SK-N-SH (cell line): Measurements from ENCODE around the gene TLR3. TPM values are rescaled to one million over a fixed set of nuclear protein-coding genes. Genes with fewer than 3 reads are reported as not detected.

Source experiments
- CTCF ChIA-PET: fragments of 300-600, 350-600 bp; formaldehyde crosslinking; extraction: SDS; loops from one replicate; lab custom pipeline; 2021; lab: Yijun Ruan, JAX
- POLR2A ChIA-PET: fragments of 350-600 bp; sonication (Branson Sonifier 250); formaldehyde crosslinking; extraction: SDS; loops from one replicate; lab custom pipeline; 2020; ENCODE audit warnings: antibody characterized with exemption, inconsistent platforms; lab: Yijun Ruan, JAX
- DNase-seq: peaks from one replicate; pipeline ENCODE4 v3.0.0; 2012
- H2AFZ ChIP-seq: fragments of 200-600 bp; sonication (generic); 2 replicates; pipeline ENCODE4 v1.8.1; 2016; ENCODE audit warnings: antibody characterized with exemption, mild to moderate bottlenecking, low read depth
- H3F3A ChIP-seq: fragments of 200-600 bp; sonication (generic); replicated peaks from 2 replicates; pipeline ENCODE3; 2016; ENCODE audit warnings: antibody characterized with exemption, mild to moderate bottlenecking; ENCODE audit not compliant: insufficient read depth
- H3K27ac ChIP-seq, 2 experiments: fragments of 200-500 bp in 1 of 2; fragments of 200-600 bp in 1 of 2; sonication (Bioruptor generic) in 1 of 2; sonication (generic), shearing (Covaris generic) in 1 of 2; 2 replicates each; pipeline versions ENCODE4 v1.5.1 to v1.6.1; 2014 to 2016; ENCODE audit warnings: low read depth in 2 of 2, inconsistent platforms in 1 of 2, low read length in 1 of 2, mild to moderate bottlenecking in 1 of 2, mixed read lengths in 1 of 2
- H3K27me3 ChIP-seq: fragments of 200-600 bp; sonication (generic), shearing (Covaris generic); 2 replicates; pipeline ENCODE4 v1.6.1; 2016; ENCODE audit warnings: mixed run types; ENCODE audit not compliant: insufficient read depth
- H3K36me3 ChIP-seq, 2 experiments: fragments of 200-500 bp in 1 of 2; fragments of 200-600 bp in 1 of 2; sonication (Bioruptor generic) in 1 of 2; sonication (generic) in 1 of 2; replicated peaks in 1 of 2; 2 replicates each; pipeline versions ENCODE3 to v1.5.1; 2014 to 2016; ENCODE audit warnings: low read length in 1 of 2, mild to moderate bottlenecking in 1 of 2; ENCODE audit not compliant: insufficient read depth in 2 of 2, control insufficient read depth in 1 of 2
- H3K4me1 ChIP-seq, 2 experiments: fragments of 200-500 bp in 1 of 2; fragments of 200-600 bp in 1 of 2; sonication (Bioruptor generic) in 1 of 2; sonication (generic), shearing (Covaris generic) in 1 of 2; 2 replicates each; pipeline versions ENCODE4 v1.5.1 to v1.6.1; 2014 to 2016; ENCODE audit warnings: low read depth in 1 of 2, low read length in 1 of 2, mixed run types in 1 of 2; ENCODE audit not compliant: insufficient read depth in 2 of 2, control insufficient read depth in 1 of 2
- H3K4me2 ChIP-seq: fragments of 200-600 bp; sonication (generic), shearing (Covaris generic); 2 replicates; pipeline ENCODE4 v1.6.1; 2017; ENCODE audit warnings: mixed run types
- H3K4me3 ChIP-seq, 2 experiments: fragments of 200-500 bp in 1 of 2; fragments of 200-600 bp in 1 of 2; sonication (Bioruptor generic) in 1 of 2; sonication (generic), shearing (Covaris generic) in 1 of 2; 2 replicates each; pipeline versions ENCODE4 v1.5.1 to v1.8.1; 2014 to 2016; ENCODE audit warnings: low read depth in 2 of 2, inconsistent platforms in 1 of 2, low read length in 1 of 2, mild to moderate bottlenecking in 1 of 2, mixed read lengths in 1 of 2, moderate library complexity in 1 of 2
- H3K79me2 ChIP-seq: fragments of 200-600 bp; sonication (generic); 2 replicates; pipeline ENCODE4 v1.8.1; 2017; ENCODE audit warnings: mild to moderate bottlenecking; ENCODE audit not compliant: insufficient read depth
- H3K9ac ChIP-seq: fragments of 200-600 bp; sonication (generic); 2 replicates; pipeline ENCODE4 v1.6.1; 2017; ENCODE audit warnings: mixed run types
- H3K9me2 ChIP-seq: fragments of 200-600 bp; sonication (generic); 2 replicates; pipeline ENCODE4 v1.6.1; 2017; ENCODE audit warnings: mixed run types
- H3K9me3 ChIP-seq: fragments of 200-600 bp; sonication (generic); 2 replicates; pipeline ENCODE4 v1.6.1; 2017; ENCODE audit warnings: mixed run types, mild to moderate bottlenecking, moderate library complexity
- H4K20me1 ChIP-seq: fragments of 200-600 bp; sonication (generic); 2 replicates; pipeline ENCODE4 v1.6.1; 2017; ENCODE audit warnings: mild to moderate bottlenecking, mixed run types; ENCODE audit not compliant: insufficient read depth
- CHD2 ChIP-seq: fragments of 150-350 bp; IDR thresholded peaks from 2 replicates; pipeline ENCODE4 v1.6.1; 2018; ENCODE audit warnings: low read length; ENCODE audit not compliant: partially characterized antibody
- EP300 ChIP-seq, 2 experiments: IDR thresholded peaks; 2 replicates each; pipeline versions ENCODE4 v1.4.0 to v1.6.1; 2012; ENCODE audit warnings: borderline replicate concordance in 1 of 2, low read depth in 1 of 2, low read length in 1 of 2
- FOSL2 ChIP-seq: IDR thresholded peaks from 2 replicates; pipeline ENCODE4 v1.4.0; 2012; ENCODE audit warnings: low read depth, mild to moderate bottlenecking, moderate library complexity, borderline replicate concordance
- FOXJ3 ChIP-seq: sonication (generic); formaldehyde crosslinking; IDR thresholded peaks from 2 replicates; pipeline ENCODE4 v1.5.1; 2020; ENCODE audit warnings: mild to moderate bottlenecking, missing genetic modification reagents
- FOXM1 ChIP-seq: IDR thresholded peaks from 2 replicates; pipeline ENCODE4 v1.4.0; 2012; ENCODE audit warnings: low read depth, mild to moderate bottlenecking
- GABPA ChIP-seq: IDR thresholded peaks from 2 replicates; pipeline ENCODE4 v1.4.0; 2012; ENCODE audit warnings: low read depth, mild to moderate bottlenecking
- GATA2 ChIP-seq: sonication (generic); formaldehyde crosslinking; IDR thresholded peaks from 2 replicates; pipeline ENCODE4 v1.5.0; 2020; ENCODE audit warnings: mild to moderate bottlenecking, missing genetic modification reagents
- POLR2AphosphoS5 ChIP-seq: IDR thresholded peaks from 2 replicates; pipeline ENCODE4 v1.6.1; 2012; ENCODE audit warnings: low read depth, low read length
- RXRA ChIP-seq: IDR thresholded peaks from 2 replicates; pipeline ENCODE4 v1.4.0; 2012; ENCODE audit warnings: low read depth, mild to moderate bottlenecking, borderline replicate concordance
- TAF1 ChIP-seq: IDR thresholded peaks from 2 replicates; pipeline ENCODE4 v1.6.1; 2012; ENCODE audit warnings: low read depth, mild to moderate bottlenecking, low read length, moderate library complexity, borderline replicate concordance
- TEAD4 ChIP-seq: IDR thresholded peaks from 2 replicates; pipeline ENCODE4 v1.4.0; 2012; ENCODE audit warnings: mild to moderate bottlenecking, borderline replicate concordance; ENCODE audit not compliant: insufficient read depth
- WGBS: methylation state at CpG from one replicate; pipeline ENCODE4 v1.1.6; 2017; ENCODE audit warnings: low lambda C conversion rate; 5-methylcytosine and 5-hydroxymethylcytosine counted together
- polyA plus RNA-seq, 3 experiments: library from polyadenylated mRNA; depleted of rRNA; stranded (reverse); fragments of >200 nt; gene quantifications; 2 replicates each; pipeline ENCODE4 v1.2.3, GENCODE V29; 2012
- TF ChIP-seq, protein P1 (sequence below): IDR thresholded peaks from 2 replicates; pipeline ENCODE4 v1.4.0; 2012; ENCODE audit warnings: low read depth, borderline replicate concordance

The TLR3 gene
- polyA plus RNA-seq, 1 of the 3 experiments (the other 2 are of a cell fraction): 0.51 TPM

- TF ChIP-seq TAF1: no peak
- TF ChIP-seq FOXM1: no peak
- no peak for TF ChIP-seq GATA2 (CRISPR knock-in tag)
- no peak for TF ChIP-seq POLR2AphosphoS5
Measured at GRCh38 chr4:186079694-186080093, 10.7 kb downstream of the TLR3 start (continued).

DNA sequence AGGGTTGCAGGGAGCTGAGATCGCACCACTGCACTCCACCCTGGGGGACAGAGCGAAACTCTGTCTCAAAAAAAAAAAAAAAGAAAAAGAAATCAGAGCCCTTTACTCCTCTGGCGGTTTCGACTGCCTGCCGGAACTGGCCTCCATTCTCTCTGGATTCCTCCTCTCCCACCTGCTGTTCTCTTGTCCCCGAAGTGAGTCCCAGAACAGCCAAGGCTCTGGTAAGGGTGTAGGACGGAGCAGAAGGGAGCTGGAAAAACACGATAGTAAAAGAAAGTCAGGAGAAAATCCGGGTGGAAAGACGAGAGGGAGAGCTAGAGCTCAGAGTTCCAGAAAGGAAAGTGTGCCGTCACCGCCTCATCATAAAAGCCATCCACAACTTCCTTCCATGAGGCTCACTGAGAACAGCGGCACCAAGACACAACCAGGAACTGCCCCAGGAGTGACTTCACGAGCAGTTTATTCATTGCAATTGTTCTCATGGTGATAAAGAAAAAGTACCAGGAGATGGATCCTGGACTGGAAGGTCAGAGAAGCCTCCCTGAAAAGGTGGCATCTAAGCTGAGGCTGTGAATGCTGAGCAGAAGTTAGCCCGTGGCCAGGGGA, 12.3 kb downstream of the TLR3 start:
- no peaks in the 10 kb centered on the region for H3K27me3 ChIP-seq
- H3K9ac ChIP-seq: no peak overlapping the region
- peaks cover 0 to 3% of the 10 kb centered on the region in 2 experiments; a peak in 1 of 4 replicates for H3K4me1 ChIP-seq
- H2AFZ ChIP-seq: no peak overlapping the region
- H3K4me2 ChIP-seq: no peak overlapping the region
- DNase-seq: no peak
- H3K4me3 ChIP-seq: no peak overlapping the region
- H3K9me2 ChIP-seq: 0 out of 2 replicates have a peak, but pooled peaks cover 3% of the 10 kb centered on the region
- TF ChIP-seq TEAD4: no peak
- no peak for TF ChIP-seq CHD2
- TF ChIP-seq GATA2 (CRISPR knock-in tag): no peak
- no peak for TF ChIP-seq RXRA
- TF ChIP-seq FOSL2: no peak
- TF ChIP-seq FOXJ3: no peak
- TF ChIP-seq, protein P1, sequence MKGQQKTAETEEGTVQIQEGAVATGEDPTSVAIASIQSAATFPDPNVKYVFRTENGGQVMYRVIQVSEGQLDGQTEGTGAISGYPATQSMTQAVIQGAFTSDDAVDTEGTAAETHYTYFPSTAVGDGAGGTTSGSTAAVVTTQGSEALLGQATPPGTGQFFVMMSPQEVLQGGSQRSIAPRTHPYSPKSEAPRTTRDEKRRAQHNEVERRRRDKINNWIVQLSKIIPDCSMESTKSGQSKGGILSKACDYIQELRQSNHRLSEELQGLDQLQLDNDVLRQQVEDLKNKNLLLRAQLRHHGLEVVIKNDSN: no peak
- no peak for TF ChIP-seq EP300 (IDR thresholded peaks at IDR 0.05; ENCODE audit: borderline replicate concordance in 1 of 2, low read depth in 1 of 2, low read length in 1 of 2)
- no peaks in the 10 kb centered on the region for H3K79me2 ChIP-seq
- WGBS: 61% methylated on average over 15 of the region's 15 CpGs
- H3K9me3 ChIP-seq: no peaks in the 10 kb centered on the region
- no peaks in the 10 kb centered on the region for H4K20me1 ChIP-seq
- no peaks in the 10 kb centered on the region for H3K36me3 ChIP-seq
- H3K27ac ChIP-seq: no peak overlapping the region
- CTCF ChIA-PET: interaction anchor here (1.5 to 1.9 kb wide), 2 partner anchors 13 to 18 kb away, joined by 3 to 6 read pairs; partner anchors contain the start of gene TLR3
- POLR2A ChIA-PET: no interaction called here
- no peaks in the 10 kb centered on the region for H3F3A ChIP-seq

- no peak for DNase-seq
- no peak for TF ChIP-seq GABPA
- TF ChIP-seq, all 33 proteins: peak for 0
- Histone ChIP-seq H3K27me3 (no peaks in the 10 kb centered on the region), H3K4me2 (no peak overlapping the region), H4K20me1 (no peaks in the 10 kb centered on the region), H3K9me3 (no peaks in the 10 kb centered on the region), H3K79me2 (no peaks in the 10 kb centered on the region), H3K4me3 (no peak overlapping the region), H3F3A (no peaks in the 10 kb centered on the region), H3K27ac (no peak overlapping the region), H2AFZ (no peak overlapping the region), H3K36me3 (no peaks in the 10 kb centered on the region), H3K9me2 (0 out of 2 replicates have a peak, but pooled peaks cover 3% of the 10 kb centered on the region), H3K9ac (no peak overlapping the region), H3K4me1 (peaks cover 0 to 3% of the 10 kb centered on the region in 2 experiments; a peak in 1 of 4 replicates)
- ChIA-PET CTCF (interaction anchor here (0.9 to 1.5 kb wide), 2 partner anchors 19 to 44 kb away, joined by 3 read pairs; no protein-coding TSS in a partner anchor), POLR2A (no interaction called here)
- 78% methylated on average over 4 of the region's 4 CpGs for WGBS
Measured at GRCh38 chr4:186082221-186082620, 13.3 kb downstream of the TLR3 start.
